ENCODE measurements around the gene TBC1D16.

TBC1D16 gene

GRCh38 chr17:80035687-80035936 is at the start of gene TBC1D16:
TBC1D16 (minus strand) TSS chr17:80035872; CDS start chr17:80013547, 22,325 bp downstream.
- no peak for DNase-seq

GRCh38 chr17:80084773-80085172 is 49.1 kb upstream of the TBC1D16 start:
- DNase-seq: no peak

GRCh38 chr17:80083136-80083661 is 47.5 kb upstream of the TBC1D16 start:
- no peak for DNase-seq

GRCh38 chr17:80082403-80083135 is 46.9 kb upstream of the TBC1D16 start:
- peak; percentile 70 for DNase-seq

- DNase-seq: no peak
Observed at GRCh38 chr17:80081596-80081995, 45.9 kb upstream of the TBC1D16 start.

- no peak for DNase-seq
Observed at GRCh38 chr17:80080081-80080480, 44.4 kb upstream of the TBC1D16 start.

- no peak for DNase-seq
Observed at GRCh38 chr17:80072410-80072809, 36.7 kb upstream of the TBC1D16 start.

GRCh38 chr17:80071116-80071841 is 35.6 kb upstream of the TBC1D16 start:
- peak; percentile 54 for DNase-seq

- DNase-seq: no peak
Observed at GRCh38 chr17:80070375-80071115, 34.9 kb upstream of the TBC1D16 start.

GRCh38 chr17:80068301-80069222 is 32.9 kb upstream of the TBC1D16 start:
- no peak for DNase-seq

GRCh38 chr17:80067393-80067986 is 31.8 kb upstream of the TBC1D16 start:
- DNase-seq: no peak

- no peak for DNase-seq
Observed at GRCh38 chr17:80065478-80066170, 30.0 kb upstream of the TBC1D16 start.

GRCh38 chr17:80064696-80065095 is 29.0 kb upstream of the TBC1D16 start:
- DNase-seq: no peak

- DNase-seq: no peak
Observed at GRCh38 chr17:80063830-80064585, 28.3 kb upstream of the TBC1D16 start.

- DNase-seq: no peak
Observed at GRCh38 chr17:80061421-80061820, 25.7 kb upstream of the TBC1D16 start.

GRCh38 chr17:80060644-80061043 is 25.0 kb upstream of the TBC1D16 start:
- no peak for DNase-seq

- DNase-seq: no peak
Observed at GRCh38 chr17:80058311-80058955, 22.8 kb upstream of the TBC1D16 start.

GRCh38 chr17:80055597-80055996 is 19.9 kb upstream of the TBC1D16 start:
- no peak for DNase-seq

GRCh38 chr17:80053102-80053501 is 17.4 kb upstream of the TBC1D16 start:
- no peak for DNase-seq

GRCh38 chr17:80051681-80052080 is 16.0 kb upstream of the TBC1D16 start:
- DNase-seq: no peak

Measured in NCI-H1092 (cell line).